Bone marrow (tissue), 2 donors: ENCODE results near the gene LONP1.
"Not testable (repeated sequence)": the region's sequence is repeated elsewhere in the genome, so short reads cannot be mapped to it uniquely, and the experiment has no call there.

Source experiments
- DNase-seq, 2 donors: peaks; one replicate each; lab custom pipeline; 2025; lab: John Stamatoyannopoulos, UW

LONP1 gene

GRCh38 chr19:5711025-5711424 lies 8.9 kb downstream of the LONP1 start:
- DNase-seq = no peak

- DNase-seq = no peak
Measured at GRCh38 chr19:5707576-5708575, 12.1 kb downstream of the LONP1 start.

- DNase-seq = no peak
Measured at GRCh38 chr19:5706876-5707573, 12.9 kb downstream of the LONP1 start.

- no peak for DNase-seq
Measured at GRCh38 chr19:5705552-5705951, 14.4 kb downstream of the LONP1 start.

- no peak for DNase-seq
Measured at GRCh38 chr19:5703819-5704818, 15.8 kb downstream of the LONP1 start.

- DNase-seq = not testable (repeated sequence)
Measured at GRCh38 chr19:5702053-5702410, 17.9 kb downstream of the LONP1 start.

GRCh38 chr19:5700455-5701092 lies 19.4 kb downstream of the LONP1 start:
- no peak for DNase-seq

- no peak for DNase-seq
Measured at GRCh38 chr19:5698635-5699422, 21.1 kb downstream of the LONP1 start.

- no peak for DNase-seq
Measured at GRCh38 chr19:5697890-5698634, 21.9 kb downstream of the LONP1 start.

GRCh38 chr19:5697022-5697889 lies 22.7 kb downstream of the LONP1 start:
- no peak for DNase-seq

GRCh38 chr19:5696196-5697021 lies 23.5 kb downstream of the LONP1 start:
- no peak for DNase-seq

GRCh38 chr19:5695649-5696195 lies 24.2 kb downstream of the LONP1 start:
- no peak for DNase-seq

GRCh38 chr19:5694956-5695648 lies 24.8 kb downstream of the LONP1 start:
- no peak for DNase-seq

- DNase-seq = no peak
Measured at GRCh38 chr19:5694167-5694955, 25.6 kb downstream of the LONP1 start.

GRCh38 chr19:5693195-5694166 lies 26.5 kb downstream of the LONP1 start:
- DNase-seq = no peak
